ENCODE data around the gene TMEM86A.

Gene TMEM86A

DNA sequence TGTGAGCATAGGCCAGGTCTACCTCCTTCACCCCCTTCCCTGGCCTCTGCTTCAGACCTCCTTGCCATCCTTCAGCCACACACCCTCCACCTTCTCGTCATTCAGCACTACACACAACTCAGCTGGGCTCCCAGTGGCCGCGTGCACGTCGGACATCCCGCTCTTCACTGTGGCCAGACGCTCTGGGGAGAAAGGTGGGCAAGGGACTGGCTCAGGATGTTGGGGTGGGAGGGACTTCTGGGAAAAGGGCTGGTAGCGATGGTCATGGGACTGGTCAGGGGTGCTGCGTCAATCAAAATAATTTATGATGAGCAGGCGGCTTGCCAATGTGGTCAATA lies 15.8 kb downstream of the TMEM86A start:
- Histone ChIP-seq H3K9me3 (ENCODE audit: insufficient read depth, low read length) (no peaks in the 10 kb centered on the region), H3K79me2 (ENCODE audit: low read length) (no peaks in the 10 kb centered on the region), H3K9ac (ENCODE audit: low read length) (no peak overlapping the region), H3K4me3 (ENCODE audit: low read length) (no peak overlapping the region), H4K20me1 (ENCODE audit: insufficient read depth, low read length) (no peaks in the 10 kb centered on the region), H3K27ac (ENCODE audit: low read length) (no peak overlapping the region), H3K36me3 (replicated peaks; ENCODE audit: low read depth, low read length) (no peaks in the 10 kb centered on the region), H3K4me2 (ENCODE audit: low read length) (no peak overlapping the region), H3K27me3 (ENCODE audit: low read depth, low read length) (peaks cover 35% of the 10 kb centered on the region), H2AFZ (ENCODE audit: low read depth, low read length) (no peak overlapping the region), H3K4me1 (ENCODE audit: low read length) (peaks cover 24% of the 10 kb centered on the region)
- TF ChIP-seq EZH2phosphoT487 (IDR thresholded peaks at IDR 0.05; ENCODE audit: low read depth) (no peak), CTCF (IDR thresholded peaks at IDR 0.05; ENCODE audit: low read depth, low read length) (no peak)

- Histone ChIP-seq H3K27me3 (ENCODE audit: low read depth, low read length) (peaks cover 37% of the 10 kb centered on the region), H3K79me2 (ENCODE audit: low read length) (no peaks in the 10 kb centered on the region), H2AFZ (ENCODE audit: low read depth, low read length) (no peak overlapping the region), H3K9me3 (ENCODE audit: insufficient read depth, low read length) (no peaks in the 10 kb centered on the region), H3K4me1 (ENCODE audit: low read length) (peaks cover 19% of the 10 kb centered on the region), H3K27ac (ENCODE audit: low read length) (no peak overlapping the region), H4K20me1 (ENCODE audit: insufficient read depth, low read length) (no peaks in the 10 kb centered on the region), H3K4me2 (ENCODE audit: low read length) (no peak overlapping the region), H3K4me3 (ENCODE audit: low read length) (no peak overlapping the region), H3K9ac (ENCODE audit: low read length) (no peak overlapping the region), H3K36me3 (replicated peaks; ENCODE audit: low read depth, low read length) (no peaks in the 10 kb centered on the region)
- TF ChIP-seq EZH2phosphoT487 (IDR thresholded peaks at IDR 0.05; ENCODE audit: low read depth) = no peak
- no peak for TF ChIP-seq CTCF (IDR thresholded peaks at IDR 0.05; ENCODE audit: low read depth, low read length)
Measured at GRCh38 chr11:18715476-18715875, 16.9 kb downstream of the TMEM86A start.

DNA sequence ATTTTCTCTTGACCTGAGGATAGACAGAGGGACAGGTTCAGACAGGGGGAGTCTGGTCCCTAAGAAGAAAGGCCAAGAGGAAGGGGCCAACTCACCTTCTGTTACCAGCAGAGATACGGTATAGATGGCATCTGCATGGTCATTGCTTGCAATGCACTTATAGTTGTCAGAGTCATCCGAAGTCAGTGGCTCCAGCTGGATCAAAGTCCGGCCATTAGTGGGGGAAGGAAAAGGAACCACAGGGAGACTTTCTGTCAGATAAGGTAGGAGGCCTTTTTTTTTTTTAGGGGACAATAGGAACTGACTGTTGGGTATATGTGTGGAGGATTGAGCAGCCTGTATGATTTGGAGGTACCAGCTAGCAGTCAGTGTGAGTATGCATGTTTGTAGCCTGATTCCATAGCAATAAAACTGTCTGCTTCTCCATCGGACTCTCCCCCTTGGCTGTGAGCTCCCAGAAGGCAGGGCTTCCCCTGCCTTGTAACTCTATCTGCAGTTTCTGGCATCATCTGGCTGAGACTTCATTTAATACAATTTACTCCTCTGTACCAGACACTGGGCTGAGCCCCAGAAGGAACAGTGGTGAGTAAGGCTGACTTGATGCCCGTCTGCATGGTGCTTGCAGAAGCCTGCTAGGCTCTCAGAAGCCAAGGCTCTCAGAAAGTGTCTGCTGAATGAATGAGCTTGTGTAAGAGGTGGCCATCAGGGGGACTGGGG lies 21.7 kb downstream of the TMEM86A start:
- Histone ChIP-seq H2AFZ (ENCODE audit: low read depth, low read length) (no peak overlapping the region), H3K4me1 (ENCODE audit: low read length) (0 out of 2 replicates have a peak, but pooled peaks cover 4% of the 10 kb centered on the region), H3K27ac (ENCODE audit: low read length) (no peak overlapping the region), H4K20me1 (ENCODE audit: insufficient read depth, low read length) (no peaks in the 10 kb centered on the region), H3K9me3 (ENCODE audit: insufficient read depth, low read length) (no peaks in the 10 kb centered on the region), H3K4me2 (ENCODE audit: low read length) (peak overlapping the region; percentile 96), H3K4me3 (ENCODE audit: low read length) (no peak overlapping the region), H3K79me2 (ENCODE audit: low read length) (no peaks in the 10 kb centered on the region), H3K9ac (ENCODE audit: low read length) (0 out of 2 replicates have a peak overlapping the region, but pooled peaks have one; percentile 68), H3K27me3 (ENCODE audit: low read depth, low read length) (peaks cover 31% of the 10 kb centered on the region), H3K36me3 (replicated peaks; ENCODE audit: low read depth, low read length) (no peaks in the 10 kb centered on the region)
- TF ChIP-seq CTCF (IDR thresholded peaks at IDR 0.05; ENCODE audit: low read depth, low read length) = no peak
- no peak for TF ChIP-seq EZH2phosphoT487 (IDR thresholded peaks at IDR 0.05; ENCODE audit: low read depth)

DNA sequence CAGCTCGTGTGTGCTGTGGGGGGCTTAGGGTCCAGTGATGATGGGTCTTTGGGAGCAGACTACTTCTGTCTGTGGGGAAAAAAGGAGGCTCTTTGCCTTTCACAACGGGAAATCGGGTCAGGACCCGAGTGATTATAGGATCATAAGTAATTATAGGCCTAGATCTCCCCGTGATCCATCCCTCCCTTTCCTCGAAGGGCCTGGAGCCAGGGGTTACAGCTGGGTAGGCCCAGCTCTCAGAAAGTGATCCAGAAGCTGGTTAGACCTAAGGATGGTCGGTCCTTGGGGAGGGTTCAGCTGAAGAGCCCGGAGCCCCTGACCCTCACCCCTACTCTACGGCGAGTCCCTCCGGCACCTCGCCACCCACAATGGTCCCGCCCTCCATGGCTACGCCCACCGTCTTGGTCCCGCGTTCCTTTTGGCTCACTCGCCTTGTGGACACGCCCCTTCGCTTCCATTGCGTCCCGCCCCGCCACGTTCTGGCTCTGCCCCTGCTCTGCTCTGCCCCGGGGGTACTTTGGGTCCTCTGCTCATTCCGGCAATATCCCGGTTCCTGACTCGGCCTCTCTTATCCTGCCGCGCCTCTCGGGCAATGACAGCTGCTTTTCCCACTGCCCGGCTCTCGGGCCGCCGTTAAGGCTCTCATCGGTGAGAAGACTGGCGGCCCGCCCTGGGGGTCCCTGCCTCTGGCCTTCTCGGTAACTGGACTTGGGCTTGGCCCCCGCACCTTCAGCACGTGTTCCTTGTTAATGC lies 22.4 kb downstream of the TMEM86A start:
- Histone ChIP-seq H3K27ac (ENCODE audit: low read length) (no peak overlapping the region), H3K4me2 (ENCODE audit: low read length) (peak overlapping the region; percentile 96), H3K9me3 (ENCODE audit: insufficient read depth, low read length) (no peaks in the 10 kb centered on the region), H2AFZ (ENCODE audit: low read depth, low read length) (peak overlapping the region; percentile 88), H3K79me2 (ENCODE audit: low read length) (no peaks in the 10 kb centered on the region), H3K36me3 (replicated peaks; ENCODE audit: low read depth, low read length) (no peaks in the 10 kb centered on the region), H3K4me1 (ENCODE audit: low read length) (0 out of 2 replicates have a peak, but pooled peaks cover 4% of the 10 kb centered on the region), H3K4me3 (ENCODE audit: low read length) (peak overlapping the region; percentile 87), H3K27me3 (ENCODE audit: low read depth, low read length) (peaks cover 24% of the 10 kb centered on the region), H3K9ac (ENCODE audit: low read length) (peak overlapping the region; percentile 68), H4K20me1 (ENCODE audit: insufficient read depth, low read length) (no peaks in the 10 kb centered on the region)
- TF ChIP-seq CTCF (IDR thresholded peaks at IDR 0.05; ENCODE audit: low read depth, low read length) (no peak), EZH2phosphoT487 (IDR thresholded peaks at IDR 0.05; ENCODE audit: low read depth) (no peak)
